OCI-LY7 (cell line): ENCODE data around the gene IFI27L1.

Source experiments
- CTCF ChIP-seq: fragments of 200-600 bp; sonication (generic); conservative IDR thresholded peaks from 2 replicates; pipeline ENCODE4 v1.5.1; 2014; ENCODE audit warnings: mild to moderate bottlenecking, antibody characterized with exemption, low read length, moderate library complexity, mixed read lengths
- EZH2phosphoT487 ChIP-seq: fragments of 200-600 bp; sonication (generic); IDR thresholded peaks from 2 replicates; pipeline ENCODE4 v1.6.1; 2018; ENCODE audit warnings: low read depth, borderline replicate concordance, mild to moderate bottlenecking, mixed run types, antibody characterized with exemption, low read length, moderate library complexity, mixed read lengths

DNA sequence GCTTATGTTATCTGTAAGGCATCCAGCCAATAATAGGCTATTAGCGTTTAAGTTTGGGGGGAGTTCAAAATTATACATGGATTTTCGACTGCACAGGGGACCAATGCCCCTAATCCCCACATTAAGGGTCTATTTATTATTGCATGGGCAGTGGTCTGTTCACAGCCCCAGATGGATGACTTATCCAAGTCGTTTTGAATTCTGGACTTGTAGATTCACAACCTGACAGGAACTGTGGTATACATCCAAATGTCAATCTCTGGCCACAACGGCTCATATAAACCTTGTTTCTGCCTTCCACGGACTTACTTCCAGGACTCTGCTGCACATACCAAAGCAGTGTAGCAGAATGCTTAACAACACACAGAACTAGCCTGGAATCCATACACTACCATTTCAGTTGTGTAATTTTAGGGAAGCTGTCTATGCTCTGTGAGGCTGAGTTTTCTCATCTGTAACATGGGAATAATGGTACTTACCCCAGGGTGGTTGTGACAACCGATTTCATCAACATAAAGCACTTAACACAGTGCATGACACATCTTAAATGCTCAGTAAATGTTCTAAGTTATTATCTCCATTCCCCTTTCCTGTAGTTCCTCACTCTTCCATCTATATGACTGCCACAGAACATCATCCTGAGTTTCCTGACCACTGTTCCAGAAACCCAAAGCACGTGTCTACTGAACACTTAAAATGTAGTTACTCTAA lies 3.8 kb upstream of the IFI27L1 start:
- TF ChIP-seq CTCF (no peak), EZH2phosphoT487 (no peak)
